Measurements from ENCODE around the gene MILR1.
"Not testable (repeated sequence)": the region's sequence is repeated elsewhere in the genome, so short reads cannot be mapped to it uniquely, and the experiment has no call there.

Gene MILR1

GRCh38 chr17:64448665-64449512 is at the start of gene MILR1:
TSS of gene MILR1 (plus strand) at chr17:64449115. CDS start at chr17:64449169, 54 bp downstream.
- DNase-seq (ENCODE audit: low spot score): no peak

- no peak for DNase-seq (ENCODE audit: low spot score)
These were observed 49.2 kb upstream of the MILR1 start for GRCh38 chr17:64399767-64400156.

GRCh38 chr17:64400642-64401041 is 48.3 kb upstream of the MILR1 start:
- no peak for DNase-seq (ENCODE audit: low spot score)

GRCh38 chr17:64401244-64401860 is 47.6 kb upstream of the MILR1 start:
- DNase-seq (ENCODE audit: low spot score): no peak

GRCh38 chr17:64401941-64402340 is 47.0 kb upstream of the MILR1 start:
- no peak for DNase-seq (ENCODE audit: low spot score)

- no peak for DNase-seq (ENCODE audit: low spot score)
These were observed 46.4 kb upstream of the MILR1 start for GRCh38 chr17:64402469-64402868.

GRCh38 chr17:64403881-64404460 is 44.9 kb upstream of the MILR1 start:
- DNase-seq (ENCODE audit: low spot score): no peak

- DNase-seq (ENCODE audit: low spot score): peak; percentile 33
These were observed 42.4 kb upstream of the MILR1 start for GRCh38 chr17:64406321-64407200.

DNA sequence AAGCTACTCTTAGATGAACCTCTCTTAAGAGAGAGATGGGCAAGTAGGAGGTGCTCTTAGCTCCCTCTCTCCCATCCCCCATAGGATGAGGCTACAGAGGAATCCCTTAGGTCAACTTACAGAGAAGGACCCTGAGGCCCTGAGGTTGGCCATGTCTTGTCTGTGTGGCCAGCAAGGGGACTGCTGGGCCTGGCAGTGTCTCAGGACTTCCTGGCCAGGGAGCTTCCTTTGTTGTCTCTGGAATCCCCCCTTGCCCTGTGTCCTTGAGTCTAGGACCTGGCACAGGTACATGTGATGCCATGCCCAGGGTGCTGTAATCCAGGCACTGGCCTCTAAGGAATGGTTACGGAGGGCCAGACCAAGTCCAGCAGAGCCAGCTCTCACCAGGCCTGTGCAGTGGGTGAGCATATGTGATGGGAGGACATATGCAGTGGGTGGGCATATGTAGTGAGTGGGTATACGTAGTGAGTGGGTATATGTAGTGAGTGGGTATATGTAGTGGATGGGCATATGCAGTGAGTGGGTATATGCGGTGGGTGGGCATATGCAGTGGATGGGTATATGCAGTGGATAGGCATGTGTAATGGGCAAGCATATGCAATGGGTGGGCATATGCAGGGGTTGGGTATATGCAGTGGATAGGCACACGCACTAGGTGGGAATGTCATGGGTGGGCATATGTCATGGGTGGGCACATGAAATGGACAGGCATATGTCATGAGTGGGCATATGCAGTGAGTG is 38.0 kb upstream of the MILR1 start:
- DNase-seq (ENCODE audit: low spot score): no peak

GRCh38 chr17:64411999-64412771 is 36.7 kb upstream of the MILR1 start:
- DNase-seq (ENCODE audit: low spot score): no peak

- DNase-seq (ENCODE audit: low spot score): no peak
These were observed 36.0 kb upstream of the MILR1 start for GRCh38 chr17:64412944-64413381.

GRCh38 chr17:64413513-64413912 is 35.4 kb upstream of the MILR1 start:
- DNase-seq (ENCODE audit: low spot score): no peak

DNA sequence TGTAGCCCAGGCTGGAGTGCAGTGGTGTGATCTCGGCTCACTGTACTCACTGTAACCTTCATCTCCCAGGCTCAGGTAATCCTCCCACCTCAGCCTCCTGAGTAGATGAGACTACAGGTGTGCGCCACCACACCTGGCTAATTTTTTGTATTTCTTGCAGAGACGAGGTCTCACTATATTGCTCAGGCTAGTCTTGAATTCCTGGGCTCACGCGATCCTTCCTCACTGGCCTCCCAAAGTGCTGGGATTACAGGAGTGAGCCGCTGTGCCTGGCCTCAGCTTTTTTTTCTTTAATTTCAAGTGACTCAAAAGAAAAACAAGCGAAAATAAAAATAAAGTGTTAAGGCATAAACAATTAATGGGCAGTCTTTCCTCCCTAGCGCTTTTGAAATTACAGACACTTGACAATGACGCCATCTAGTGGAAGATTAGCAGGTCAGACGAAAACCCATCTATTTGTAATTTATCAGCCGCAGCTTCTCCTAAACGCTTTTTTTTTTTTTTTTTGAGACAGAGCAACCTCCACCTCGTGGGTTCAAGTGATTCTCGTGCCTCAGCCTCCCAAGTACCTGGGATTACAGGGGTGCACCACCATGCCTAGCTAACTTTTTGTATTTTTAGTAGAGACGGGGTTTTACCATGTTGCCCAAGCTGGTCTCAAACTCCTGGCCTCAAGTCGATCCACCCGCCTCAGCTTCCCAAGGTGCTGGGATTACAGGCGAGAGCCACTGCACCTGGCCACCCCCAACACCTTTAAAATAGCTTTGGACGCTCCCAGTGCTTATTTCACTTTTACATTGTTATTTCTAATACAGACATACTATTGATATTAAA is 30.2 kb upstream of the MILR1 start:
- DNase-seq (ENCODE audit: low spot score): peak; percentile 70

- DNase-seq (ENCODE audit: low spot score): peak; percentile 83
These were observed 28.7 kb upstream of the MILR1 start for GRCh38 chr17:64420143-64420670.

- DNase-seq (ENCODE audit: low spot score): not testable (repeated sequence)
These were observed 26.8 kb upstream of the MILR1 start for GRCh38 chr17:64422121-64422520.

DNA sequence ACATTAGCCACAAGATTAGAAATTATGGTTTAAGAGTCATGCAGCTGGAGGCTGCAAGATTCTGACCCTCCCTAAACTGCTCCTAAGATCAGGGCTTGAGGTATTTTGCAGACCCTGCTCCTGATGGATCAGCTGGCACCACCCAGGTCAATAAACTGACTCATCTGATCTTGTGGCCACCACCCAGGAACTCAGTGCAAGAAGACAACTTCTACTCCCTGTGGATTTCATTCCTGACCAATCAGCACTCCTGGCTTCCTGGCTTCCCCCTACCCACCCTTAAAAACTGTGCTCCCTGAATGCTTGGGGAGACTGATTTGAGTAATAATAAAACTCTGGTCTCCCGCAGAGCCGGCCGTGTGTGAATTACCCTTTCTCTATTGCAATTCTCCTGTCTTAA is 25.0 kb upstream of the MILR1 start:
- peak; percentile 25 for DNase-seq (ENCODE audit: low spot score)

GRCh38 chr17:64424324-64424849 is 24.5 kb upstream of the MILR1 start:
- no peak for DNase-seq (ENCODE audit: low spot score)

- no peak for DNase-seq (ENCODE audit: low spot score)
These were observed 23.7 kb upstream of the MILR1 start for GRCh38 chr17:64425191-64425590.

GRCh38 chr17:64426596-64426995 is 22.3 kb upstream of the MILR1 start:
- DNase-seq (ENCODE audit: low spot score): no peak
